Vagina (tissue), 2 donors: ENCODE results near the gene FNDC7. TPM values are rescaled to one million over a fixed set of nuclear protein-coding genes. Genes with fewer than 3 reads are reported as not detected.

Experiments
- DNase-seq, 2 donors: peaks; one replicate each; pipeline ENCODE4 v3.0.0-alpha.2; 2017; ENCODE audit errors: extremely low spot score in 2 of 2
- H3K27ac ChIP-seq: fragments of 200-600 bp; sonication (generic); one replicate; pipeline ENCODE4 v1.5.1; 2019
- H3K27me3 ChIP-seq: fragments of 200-600 bp; sonication (generic); one replicate; pipeline ENCODE4 v1.5.1; 2019
- H3K36me3 ChIP-seq, 2 donors: fragments of 200-600 bp; sonication (generic); one replicate each; pipeline ENCODE4 v1.5.1; 2017 to 2019
- H3K4me1 ChIP-seq: fragments of 200-600 bp; sonication (generic); one replicate; pipeline ENCODE4 v1.5.1; 2019
- H3K4me3 ChIP-seq, 2 donors: fragments of 200-600 bp; sonication (generic); 1 replicate in 1 of 2; 2 replicates in 1 of 2; pipeline ENCODE4 v1.5.1; 2016 to 2019
- H3K9me3 ChIP-seq: fragments of 200-600 bp; sonication (generic); one replicate; pipeline ENCODE4 v1.5.1; 2019
- POLR2A ChIP-seq, 2 donors: fragments of 450-650 bp; IDR thresholded peaks; one replicate each; pipeline ENCODE4 v1.6.1; 2017; ENCODE audit warnings: antibody characterized with exemption in 2 of 2, mild to moderate bottlenecking in 2 of 2, moderate library complexity in 2 of 2
- POLR2AphosphoS5 ChIP-seq, 2 donors: sonication (generic); formaldehyde crosslinking; IDR thresholded peaks; one replicate each; pipeline ENCODE4 v1.9.0; 2017; ENCODE audit warnings: antibody characterized with exemption in 2 of 2, mild to moderate bottlenecking in 2 of 2, low read depth in 1 of 2; ENCODE audit not compliant: insufficient read depth in 1 of 2
- intact Hi-C: fragments of 100-400 bp; cut with DNase I; formaldehyde crosslinking; loops from one replicate; pipeline ENCODE4 v1.15.1; 2023
- total RNA-seq: library from RNA; depleted of rRNA; stranded (reverse); fragments of >200 nt; gene quantifications from one replicate; pipeline ENCODE4 v1.2.3, GENCODE V29; 2016
- TF ChIP-seq, protein P1 (sequence below), 3 experiments: fragments of 450-650 bp in 2 of 3; fragments of 200-600 bp in 1 of 3; sonication (generic) in 1 of 3; IDR thresholded peaks; one replicate each; pipeline ENCODE4 v1.5.1; 2017 to 2019; ENCODE audit warnings: antibody characterized with exemption in 3 of 3, mild to moderate bottlenecking in 2 of 3, moderate library complexity in 2 of 3

FNDC7 gene
- total RNA-seq, 1 donor from 2014 or later, result not detected

DNA sequence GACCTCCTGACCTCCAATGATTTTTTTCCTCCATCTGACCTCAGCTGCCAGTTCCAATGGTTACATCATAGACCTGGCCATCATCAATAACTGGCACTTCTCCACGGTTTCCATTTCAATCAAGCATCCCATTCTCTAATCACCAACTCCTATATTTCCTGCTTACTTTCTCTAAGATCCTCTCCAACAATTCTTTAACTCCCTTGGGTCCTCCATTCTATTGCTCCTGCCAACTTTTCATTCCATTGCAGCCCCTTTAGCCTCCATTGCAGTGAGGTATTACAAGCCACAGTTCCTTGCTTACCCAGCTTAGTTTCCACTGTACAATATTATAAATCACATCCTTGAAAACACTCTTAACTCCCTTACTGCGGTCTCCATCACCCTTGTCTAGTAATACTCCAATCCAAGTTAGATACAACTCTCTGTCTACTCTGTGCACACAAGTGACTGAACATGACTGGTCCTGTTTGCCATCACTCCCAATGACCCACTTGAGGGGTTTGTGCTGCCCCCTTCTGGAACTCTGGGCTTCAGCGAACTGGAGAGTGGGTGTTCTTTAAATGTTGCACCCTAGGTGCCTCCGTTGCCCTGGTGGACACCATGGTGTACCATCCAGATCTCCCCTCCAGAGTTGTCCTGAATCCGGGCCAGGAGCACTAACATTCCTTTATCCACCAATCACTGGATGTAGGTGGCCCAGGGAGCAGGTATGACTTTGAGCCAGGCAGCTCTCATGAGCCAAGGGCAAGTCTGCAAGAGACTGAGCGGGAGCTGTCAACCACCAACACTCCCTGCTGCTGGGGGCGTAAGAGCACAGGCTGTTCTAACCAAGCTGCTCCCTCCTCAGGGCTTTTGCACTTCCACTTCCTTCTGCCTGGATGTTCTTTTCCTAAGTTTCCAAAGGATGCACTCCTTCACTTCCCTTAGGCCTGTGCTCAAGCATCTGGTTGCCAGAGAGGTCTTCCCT, 3.7 kb upstream of the FNDC7 start:
- TF ChIP-seq POLR2AphosphoS5 (IDR thresholded peaks at IDR 0.05; ENCODE audit: insufficient read depth in 1 of 2, low read depth in 1 of 2) (no peak), POLR2A (IDR thresholded peaks at IDR 0.05) (no peak)
- TF ChIP-seq, protein P1, sequence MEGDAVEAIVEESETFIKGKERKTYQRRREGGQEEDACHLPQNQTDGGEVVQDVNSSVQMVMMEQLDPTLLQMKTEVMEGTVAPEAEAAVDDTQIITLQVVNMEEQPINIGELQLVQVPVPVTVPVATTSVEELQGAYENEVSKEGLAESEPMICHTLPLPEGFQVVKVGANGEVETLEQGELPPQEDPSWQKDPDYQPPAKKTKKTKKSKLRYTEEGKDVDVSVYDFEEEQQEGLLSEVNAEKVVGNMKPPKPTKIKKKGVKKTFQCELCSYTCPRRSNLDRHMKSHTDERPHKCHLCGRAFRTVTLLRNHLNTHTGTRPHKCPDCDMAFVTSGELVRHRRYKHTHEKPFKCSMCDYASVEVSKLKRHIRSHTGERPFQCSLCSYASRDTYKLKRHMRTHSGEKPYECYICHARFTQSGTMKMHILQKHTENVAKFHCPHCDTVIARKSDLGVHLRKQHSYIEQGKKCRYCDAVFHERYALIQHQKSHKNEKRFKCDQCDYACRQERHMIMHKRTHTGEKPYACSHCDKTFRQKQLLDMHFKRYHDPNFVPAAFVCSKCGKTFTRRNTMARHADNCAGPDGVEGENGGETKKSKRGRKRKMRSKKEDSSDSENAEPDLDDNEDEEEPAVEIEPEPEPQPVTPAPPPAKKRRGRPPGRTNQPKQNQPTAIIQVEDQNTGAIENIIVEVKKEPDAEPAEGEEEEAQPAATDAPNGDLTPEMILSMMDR (IDR thresholded peaks at IDR 0.05), result no peak
- H3K4me1 ChIP-seq, result peaks cover 12% of the 10 kb centered on the region
- H3K27ac ChIP-seq, result no peak overlapping the region
- intact Hi-C loops, result no loop called here
- no peaks in the 10 kb centered on the region for H3K27me3 ChIP-seq
- no peak overlapping the region for H3K4me3 ChIP-seq
- H3K36me3 ChIP-seq, result no peaks in the 10 kb centered on the region
- H3K9me3 ChIP-seq, result no peaks in the 10 kb centered on the region
- no peak for DNase-seq

DNA sequence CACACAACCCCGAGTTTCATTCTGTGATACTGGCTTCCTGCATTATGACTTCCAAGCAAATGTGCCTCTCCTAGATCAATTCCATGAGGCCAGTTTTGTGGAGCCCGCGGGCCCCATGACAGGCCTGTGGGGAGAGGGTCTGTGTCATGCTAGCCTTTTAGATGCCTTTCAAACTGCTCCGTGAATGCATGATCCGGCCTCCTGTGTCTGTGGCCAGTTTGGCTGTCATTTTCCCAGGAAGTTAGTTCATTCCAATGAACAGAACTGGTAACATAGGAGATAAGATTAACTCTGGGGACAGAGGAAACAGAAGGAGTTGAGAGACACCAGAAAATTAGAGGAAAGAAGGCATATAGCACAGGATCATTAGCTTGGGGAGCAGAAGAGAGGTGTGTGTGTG, 3.2 kb downstream of the FNDC7 start:
- Histone ChIP-seq H3K36me3 (no peaks in the 10 kb centered on the region), H3K9me3 (no peaks in the 10 kb centered on the region), H3K27me3 (no peaks in the 10 kb centered on the region), H3K4me1 (no peaks in the 10 kb centered on the region), H3K4me3 (no peak overlapping the region), H3K27ac (no peak overlapping the region)
- no peak for DNase-seq
- no peak for TF ChIP-seq POLR2AphosphoS5 (IDR thresholded peaks at IDR 0.05; ENCODE audit: insufficient read depth in 1 of 2, low read depth in 1 of 2)
- TF ChIP-seq, protein P1 (IDR thresholded peaks at IDR 0.05), result no peak
- no peak for TF ChIP-seq POLR2A (IDR thresholded peaks at IDR 0.05)
- intact Hi-C loops, result no loop called here

DNA sequence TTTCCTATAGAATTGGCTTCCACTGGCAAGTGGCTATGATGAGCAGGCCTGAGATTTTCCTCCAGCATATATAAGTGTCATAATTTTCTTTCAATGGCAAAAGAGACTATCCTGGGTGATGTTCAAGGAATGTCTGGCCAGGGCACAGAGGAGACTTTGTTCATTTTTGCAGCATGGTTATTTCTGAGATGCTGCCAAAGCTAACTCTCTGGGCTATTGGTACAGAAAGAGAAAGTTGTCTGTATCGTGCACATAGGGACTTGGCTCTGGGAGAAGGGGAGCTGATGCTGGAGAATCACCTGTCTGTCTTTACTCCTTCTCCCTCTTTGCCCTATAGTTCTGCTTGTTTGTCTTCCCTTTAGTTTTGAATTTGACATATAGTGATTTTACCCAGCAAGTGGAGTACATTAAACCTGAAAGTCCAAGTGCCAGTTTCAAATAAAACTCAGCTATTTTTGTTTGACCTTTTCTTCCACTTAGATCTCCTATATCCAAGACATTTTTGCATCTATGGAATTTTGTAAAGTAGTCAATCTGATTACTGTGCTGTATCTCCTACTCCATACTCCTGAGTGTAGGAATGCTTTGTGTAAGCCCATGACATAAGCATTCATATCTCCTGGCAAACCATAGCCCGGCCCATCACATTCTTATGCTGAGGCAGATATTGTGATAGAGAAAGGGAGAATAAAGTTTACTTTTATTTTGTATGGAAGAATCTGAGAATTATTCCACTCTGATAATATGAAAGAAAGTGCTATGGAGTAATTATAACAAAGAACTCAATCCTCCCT, 3.9 kb downstream of the FNDC7 start:
- Histone ChIP-seq H3K36me3 (no peaks in the 10 kb centered on the region), H3K9me3 (no peaks in the 10 kb centered on the region), H3K27me3 (no peaks in the 10 kb centered on the region), H3K27ac (no peak overlapping the region), H3K4me3 (no peak overlapping the region), H3K4me1 (no peaks in the 10 kb centered on the region)
- intact Hi-C loops, result no loop called here
- no peak for DNase-seq
- TF ChIP-seq POLR2AphosphoS5 (IDR thresholded peaks at IDR 0.05; ENCODE audit: insufficient read depth in 1 of 2, low read depth in 1 of 2) (no peak), POLR2A (IDR thresholded peaks at IDR 0.05) (no peak)
- TF ChIP-seq, protein P1 (IDR thresholded peaks at IDR 0.05), result no peak

DNA sequence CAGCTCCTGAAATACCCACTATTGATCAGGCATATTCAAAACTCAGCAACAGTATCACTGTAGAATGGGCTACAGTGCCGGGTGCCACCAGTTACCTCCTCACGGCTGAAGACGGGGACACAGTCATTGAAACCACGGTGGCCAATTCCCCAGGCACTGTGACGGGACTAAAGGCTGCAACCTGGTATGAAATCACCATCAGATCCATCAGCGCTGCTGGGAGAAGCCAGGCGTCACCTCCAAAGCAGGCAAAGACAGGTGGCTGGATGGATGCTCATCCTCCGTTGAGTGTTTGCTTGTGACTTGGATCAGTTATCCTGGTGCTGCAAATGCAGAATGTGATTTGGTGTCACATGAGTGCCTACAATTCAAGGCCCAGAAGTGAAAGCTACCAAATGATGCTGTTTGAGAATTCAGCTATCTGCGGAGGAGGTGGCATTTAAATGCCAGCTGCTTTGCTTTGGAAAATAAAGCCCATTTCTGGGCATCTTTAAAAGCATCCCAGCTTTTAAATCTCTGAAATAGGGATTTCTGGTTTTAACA, 5.1 kb downstream of the FNDC7 start:
- Histone ChIP-seq H3K4me1 (no peaks in the 10 kb centered on the region), H3K4me3 (no peak overlapping the region), H3K9me3 (no peaks in the 10 kb centered on the region), H3K36me3 (no peaks in the 10 kb centered on the region), H3K27ac (no peak overlapping the region), H3K27me3 (no peaks in the 10 kb centered on the region)
- intact Hi-C loops, result no loop called here
- no peak for DNase-seq
- TF ChIP-seq POLR2A (IDR thresholded peaks at IDR 0.05) (no peak), POLR2AphosphoS5 (IDR thresholded peaks at IDR 0.05; ENCODE audit: insufficient read depth in 1 of 2, low read depth in 1 of 2) (no peak)
- TF ChIP-seq, protein P1 (IDR thresholded peaks at IDR 0.05), result no peak
